ENCODE results near the gene C9orf152. TPM values are rescaled to one million over a fixed set of nuclear protein-coding genes. Genes with fewer than 3 reads are reported as not detected.
"Not testable (repeated sequence)": the region's sequence is repeated elsewhere in the genome, so short reads cannot be mapped to it uniquely, and the experiment has no call there.

Gene C9orf152
- 0.36 TPM for polyA plus RNA-seq (ENCODE audit: insufficient read length)

DNA sequence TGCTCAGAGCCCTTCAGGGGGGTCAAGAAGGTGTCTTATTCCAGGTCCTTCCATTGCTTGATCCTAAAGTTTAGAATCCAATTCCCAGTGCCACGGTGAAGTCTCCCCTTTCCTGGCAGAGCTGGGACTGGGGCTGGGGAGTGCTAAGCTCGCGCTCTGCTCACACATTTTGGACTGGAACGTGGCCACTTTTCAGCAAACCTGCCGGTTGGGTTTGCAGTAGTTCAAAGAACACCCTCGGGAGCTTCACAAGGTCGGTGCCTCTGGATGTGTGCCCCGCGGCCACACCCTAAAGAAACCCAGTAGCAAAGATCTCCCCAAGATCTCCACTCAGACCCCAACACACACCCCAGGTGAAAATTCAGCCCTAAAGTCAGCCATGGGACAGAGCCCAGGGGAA, at the start of gene C9orf152:
TSS of gene C9orf152 (minus strand) at position 129 of the 400 bp plus-strand sequence. CDS start 580 bp downstream, outside the sequence.
- DNase-seq, result no peak

DNA sequence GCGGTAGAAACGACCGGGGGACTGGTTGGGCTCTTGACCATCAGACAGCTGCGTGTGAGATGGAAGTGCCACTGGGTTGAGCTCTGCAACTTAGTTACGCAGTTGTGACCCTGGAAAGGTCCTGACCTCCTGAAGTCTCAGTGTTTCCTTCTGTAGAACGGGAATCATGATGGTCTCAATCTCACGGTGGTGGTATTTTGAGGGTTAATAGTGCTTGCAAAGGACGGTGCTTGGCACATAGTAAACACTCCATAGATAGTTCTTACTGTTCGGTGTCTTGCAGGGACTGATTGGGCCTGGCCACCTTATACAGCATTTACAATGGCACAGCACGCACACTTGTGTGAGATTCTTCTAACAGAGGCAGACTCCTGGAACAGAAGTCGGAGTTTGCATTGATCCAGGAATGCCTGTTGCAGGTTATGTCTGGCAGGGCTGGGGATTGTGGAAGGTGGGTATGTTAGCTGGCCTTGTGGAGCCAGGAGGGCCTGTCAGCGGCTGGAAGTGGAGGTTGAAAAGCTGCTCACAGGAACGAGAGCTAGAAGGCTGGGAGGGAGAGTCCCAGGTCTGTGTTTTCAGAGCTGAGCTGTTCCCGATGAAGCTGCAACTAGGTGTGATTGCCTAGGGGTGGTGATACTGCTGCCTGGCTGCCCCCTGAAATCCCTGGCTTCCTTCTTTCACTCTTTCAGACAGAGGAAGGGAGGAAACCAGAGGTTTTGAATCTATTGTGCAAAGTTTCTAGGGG, 49.3 kb upstream of the C9orf152 start:
- no peak for DNase-seq

GRCh38 chr9:110256380-110257096, 48.6 kb upstream of the C9orf152 start, which contains the start of gene TXN:
TXN (minus strand) TSS chr9:110256507; CDS start chr9:110256435, 72 bp downstream.
- DNase-seq, result peak; percentile 93

GRCh38 chr9:110255463-110256379, 47.8 kb upstream of the C9orf152 start:
- DNase-seq, result peak; percentile 59

GRCh38 chr9:110255034-110255462, 47.1 kb upstream of the C9orf152 start:
- no peak for DNase-seq

- no peak for DNase-seq
Observed at GRCh38 chr9:110254500-110254899, 46.5 kb upstream of the C9orf152 start.

GRCh38 chr9:110252509-110253139, 44.7 kb upstream of the C9orf152 start:
- DNase-seq, result no peak

DNA sequence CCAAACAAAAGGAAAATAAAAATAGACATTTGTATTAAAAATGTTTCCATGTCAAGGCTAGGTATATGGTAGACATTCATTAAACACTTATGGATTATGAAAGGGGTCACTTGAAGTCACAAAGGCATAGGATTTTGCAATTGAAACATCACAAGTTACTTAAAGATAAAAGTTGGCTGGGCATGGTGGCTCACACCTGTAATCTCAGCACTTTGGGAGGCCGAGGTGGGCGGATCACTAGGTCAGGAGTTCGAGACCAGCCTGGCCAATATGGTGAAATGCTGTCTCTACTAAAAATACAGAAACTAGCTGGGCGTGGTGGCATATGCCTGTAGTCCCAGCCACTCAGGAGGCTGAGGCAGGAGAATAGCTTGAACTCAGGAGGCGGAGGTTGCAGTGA, 43.8 kb upstream of the C9orf152 start:
- DNase-seq, result not testable (repeated sequence)

- DNase-seq, result no peak
Observed at GRCh38 chr9:110251212-110251611, 43.3 kb upstream of the C9orf152 start.

GRCh38 chr9:110249603-110250002, 41.6 kb upstream of the C9orf152 start:
- DNase-seq, result no peak

- no peak for DNase-seq
Observed at GRCh38 chr9:110248361-110248760, 40.4 kb upstream of the C9orf152 start.

GRCh38 chr9:110246214-110246613, 38.3 kb upstream of the C9orf152 start:
- DNase-seq, result no peak

DNA sequence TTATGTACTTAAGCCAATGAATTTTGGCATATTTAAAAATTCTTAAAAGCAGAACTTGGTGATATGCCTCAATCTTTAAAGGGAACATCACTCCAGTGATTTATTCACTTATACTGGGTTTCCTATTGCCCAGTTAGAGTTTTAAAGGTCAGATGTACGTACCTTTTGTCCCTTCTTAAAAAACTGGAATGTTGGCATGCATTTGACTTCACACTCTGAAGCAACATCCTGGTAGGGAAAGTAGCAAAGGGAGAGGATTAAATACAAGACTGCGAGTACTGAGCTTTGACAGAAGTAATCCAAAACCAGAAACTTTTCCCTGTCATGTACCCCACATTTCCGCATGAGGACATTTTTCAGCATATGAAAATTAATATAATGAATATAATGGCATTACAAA, 36.7 kb upstream of the C9orf152 start:
- DNase-seq, result no peak

- DNase-seq, result no peak
Observed at GRCh38 chr9:110241858-110242321, 33.9 kb upstream of the C9orf152 start.

DNA sequence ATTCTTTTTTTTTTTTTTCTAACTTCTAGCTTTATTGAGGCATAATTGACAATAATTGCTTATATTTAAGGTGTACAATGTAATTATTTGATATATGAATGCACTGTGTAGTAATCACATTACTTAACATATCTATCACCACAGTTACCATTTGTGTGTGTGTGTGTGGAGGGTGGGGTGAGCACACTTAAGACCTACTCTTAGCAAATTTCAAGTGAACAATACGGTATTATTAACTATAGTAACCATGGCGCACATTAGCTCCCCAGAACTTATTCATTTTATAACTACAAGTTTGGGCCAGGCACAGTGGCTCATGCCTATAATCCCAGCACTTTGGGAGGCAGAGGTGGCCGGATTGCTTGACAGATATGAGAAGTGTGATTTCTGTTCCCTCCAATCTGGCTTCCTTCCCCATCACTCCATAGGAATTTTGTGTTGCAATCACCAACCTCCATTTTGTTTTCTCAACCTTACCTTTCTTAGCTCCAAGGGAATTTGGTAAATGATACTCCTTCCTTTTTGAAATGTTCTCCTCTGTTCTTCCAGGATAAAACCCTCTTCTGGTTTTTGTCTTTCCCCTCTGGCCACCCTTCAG, 33.4 kb upstream of the C9orf152 start:
- DNase-seq, result no peak

- no peak for DNase-seq
Observed at GRCh38 chr9:110240198-110240597, 32.2 kb upstream of the C9orf152 start.

GRCh38 chr9:110228321-110228720, 20.4 kb upstream of the C9orf152 start:
- DNase-seq, result no peak

DNA sequence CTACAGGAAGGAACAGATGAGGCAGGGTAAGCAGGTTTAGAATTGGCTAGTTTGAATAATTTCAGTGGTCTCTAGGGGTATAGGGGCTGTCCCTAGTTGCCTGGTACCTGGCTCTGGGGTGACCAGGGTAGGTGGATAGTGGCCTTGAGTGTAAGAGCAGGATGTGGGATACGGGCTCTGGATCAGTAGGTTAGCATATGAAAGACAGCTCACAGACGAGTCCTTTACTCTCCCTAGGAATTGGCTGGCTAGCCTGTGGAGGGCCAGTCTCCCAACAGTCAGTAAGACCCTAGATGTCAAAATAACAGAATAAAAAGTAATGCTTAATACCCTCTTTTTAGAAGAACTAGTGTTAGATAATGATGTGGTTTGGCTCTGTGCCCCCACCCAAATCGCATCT, 16.6 kb upstream of the C9orf152 start:
- no peak for DNase-seq

GRCh38 chr9:110220809-110221208, 12.8 kb upstream of the C9orf152 start:
- no peak for DNase-seq

- DNase-seq, result no peak
Observed at GRCh38 chr9:110217656-110218099, 9.7 kb upstream of the C9orf152 start.

DNA sequence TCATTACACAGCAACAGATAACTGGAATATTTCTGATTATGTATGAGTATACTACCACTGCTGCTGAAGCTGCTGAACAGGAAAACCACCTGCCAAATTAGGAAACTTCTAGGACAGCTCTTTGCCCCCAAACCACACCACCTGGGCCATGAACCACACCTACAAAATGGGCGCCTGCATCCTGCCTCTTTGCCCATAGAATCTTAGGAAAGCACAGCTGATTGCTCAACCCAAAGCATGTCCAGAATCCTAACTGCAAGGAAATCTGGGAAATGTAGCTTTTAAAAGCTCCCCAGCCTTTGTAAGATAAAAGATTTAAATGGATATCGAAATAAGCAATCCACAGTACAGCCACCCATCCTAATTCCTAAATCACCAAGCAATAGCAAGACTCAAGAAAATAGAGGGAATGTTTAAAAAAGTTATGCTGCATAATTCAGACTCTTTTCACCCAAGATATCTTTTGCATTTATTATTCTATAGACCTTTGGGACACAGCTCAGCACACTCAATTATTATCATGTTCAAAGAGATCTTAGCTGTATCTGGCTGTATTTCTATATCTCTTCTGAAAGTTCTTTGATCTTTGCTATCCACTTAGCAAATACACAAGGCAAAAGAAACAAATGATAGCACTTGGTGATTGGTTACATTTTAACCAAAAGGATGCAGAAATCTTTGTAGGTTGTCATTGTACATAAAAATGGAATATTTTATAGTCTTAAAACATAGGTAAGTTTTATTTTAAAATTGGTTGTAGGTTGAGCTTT, 6.8 kb upstream of the C9orf152 start:
- DNase-seq, result no peak

Data from hindlimb muscle (tissue), 1 donor.